T-helper 1 cell treated with Interleukin-12 subunit alpha and Interleukin-12 subunit beta and Interleukin-4 antibody, amounts not matched to agents 30 ng/mL and 1 ng/mL, for 36 hours (primary cell): ENCODE measurements around the gene PPM1H. TPM values are rescaled to one million over a fixed set of nuclear protein-coding genes. Genes with fewer than 3 reads are reported as not detected.
"Not testable (repeated sequence)": the region's sequence is repeated elsewhere in the genome, so short reads cannot be mapped to it uniquely, and the experiment has no call there.

Source experiments
- intact Hi-C: fragments of 100-400 bp; cut with micrococcal nuclease; formaldehyde crosslinking; loops from one replicate; pipeline ENCODE4 v1.15.1; 2024
- total RNA-seq: library from RNA; stranded (reverse); gene quantifications from 2 replicates; pipeline ENCODE4 v1.2.3, GENCODE V29; 2022

PPM1H gene
- total RNA-seq, 1 donor from 2014 or later = not detected

- intact Hi-C loops = no loop called here
Measured at GRCh38 chr12:62840806-62841205, 94.1 kb downstream of the PPM1H start.

- intact Hi-C loops = no loop called here
Measured at GRCh38 chr12:62839869-62840660, 94.9 kb downstream of the PPM1H start.

- intact Hi-C loops = no loop called here
Measured at GRCh38 chr12:62834971-62835547, 99.9 kb downstream of the PPM1H start.

- intact Hi-C loops = no loop called here
Measured at GRCh38 chr12:62834406-62834805, 100.5 kb downstream of the PPM1H start.

- intact Hi-C loops = no loop called here
Measured at GRCh38 chr12:62833634-62834033, 101.3 kb downstream of the PPM1H start.

GRCh38 chr12:62832558-62832957 lies 102.4 kb downstream of the PPM1H start:
- intact Hi-C loops = no loop called here

- intact Hi-C loops = no loop called here
Measured at GRCh38 chr12:62832027-62832426, 102.9 kb downstream of the PPM1H start.

GRCh38 chr12:62827855-62828254 lies 107.1 kb downstream of the PPM1H start:
- intact Hi-C loops = no loop called here

- intact Hi-C loops = no loop called here
Measured at GRCh38 chr12:62827042-62827441, 107.9 kb downstream of the PPM1H start.

- intact Hi-C loops = no loop called here
Measured at GRCh38 chr12:62817556-62818271, 117.2 kb downstream of the PPM1H start.

- intact Hi-C loops = no loop called here
Measured at GRCh38 chr12:62814243-62814642, 120.7 kb downstream of the PPM1H start.

GRCh38 chr12:62813031-62813829 lies 121.7 kb downstream of the PPM1H start:
- intact Hi-C loops = loop anchor here (1.0 kb wide), 2 partner anchors 14 to 375 kb away; no protein-coding TSS in a partner anchor

GRCh38 chr12:62811481-62811880 lies 123.5 kb downstream of the PPM1H start:
- intact Hi-C loops = not testable (repeated sequence)

GRCh38 chr12:62808166-62808879 lies 126.6 kb downstream of the PPM1H start:
- intact Hi-C loops = no loop called here

- intact Hi-C loops = no loop called here
Measured at GRCh38 chr12:62806893-62807292, 128.1 kb downstream of the PPM1H start.

- intact Hi-C loops = no loop called here
Measured at GRCh38 chr12:62806244-62806836, 128.6 kb downstream of the PPM1H start.

- intact Hi-C loops = no loop called here
Measured at GRCh38 chr12:62805517-62805916, 129.4 kb downstream of the PPM1H start.

- intact Hi-C loops = no loop called here
Measured at GRCh38 chr12:62803756-62804155, 131.2 kb downstream of the PPM1H start.

- intact Hi-C loops = no loop called here
Measured at GRCh38 chr12:62802984-62803383, 132.0 kb downstream of the PPM1H start.

- intact Hi-C loops = no loop called here
Measured at GRCh38 chr12:62802321-62802720, 132.6 kb downstream of the PPM1H start.
